GM18867 (cell line): ENCODE data around the gene TNS1.
"Not testable (repeated sequence)": the region's sequence is repeated elsewhere in the genome, so short reads cannot be mapped to it uniquely, and the experiment has no call there.

ENCODE experiments used
- ATAC-seq: cut with Tn5 transposase; IDR thresholded peaks from one replicate; pipeline ENCODE4 v1.9.1; 2021; ENCODE audit warnings: mild to moderate bottlenecking, moderate library complexity; ENCODE audit not compliant: unreplicated experiment

Gene TNS1

GRCh38 chr2:217790681-217791392 is 212.0 kb downstream of the TNS1 start:
- no peak for ATAC-seq

GRCh38 chr2:217790195-217790594 is 212.6 kb downstream of the TNS1 start:
- no peak for ATAC-seq

GRCh38 chr2:217789736-217790181 is 213.0 kb downstream of the TNS1 start:
- ATAC-seq: no peak

- ATAC-seq: peak; percentile 63
Observed at GRCh38 chr2:217789003-217789735, 213.6 kb downstream of the TNS1 start.

- no peak for ATAC-seq
Observed at GRCh38 chr2:217788669-217789002, 214.2 kb downstream of the TNS1 start.

- ATAC-seq: no peak
Observed at GRCh38 chr2:217787160-217787877, 215.5 kb downstream of the TNS1 start.

- ATAC-seq: not testable (repeated sequence)
Observed at GRCh38 chr2:217786560-217786959, 216.2 kb downstream of the TNS1 start.

GRCh38 chr2:217785544-217786045 is 217.2 kb downstream of the TNS1 start:
- peak; percentile 72 for ATAC-seq

- no peak for ATAC-seq
Observed at GRCh38 chr2:217784996-217785543, 217.7 kb downstream of the TNS1 start.

- ATAC-seq: no peak
Observed at GRCh38 chr2:217783243-217783642, 219.6 kb downstream of the TNS1 start.

GRCh38 chr2:217777906-217778305 is 224.9 kb downstream of the TNS1 start:
- ATAC-seq: no peak

- no peak for ATAC-seq
Observed at GRCh38 chr2:217776631-217777030, 226.2 kb downstream of the TNS1 start.

- no peak for ATAC-seq
Observed at GRCh38 chr2:217775920-217776503, 226.8 kb downstream of the TNS1 start.

- no peak for ATAC-seq
Observed at GRCh38 chr2:217774232-217774631, 228.6 kb downstream of the TNS1 start.

GRCh38 chr2:217773539-217773938 is 229.3 kb downstream of the TNS1 start:
- no peak for ATAC-seq

GRCh38 chr2:217766356-217766755 is 236.4 kb downstream of the TNS1 start:
- no peak for ATAC-seq

- ATAC-seq: no peak
Observed at GRCh38 chr2:217761645-217762277, 241.0 kb downstream of the TNS1 start.

GRCh38 chr2:217759991-217760390 is 242.8 kb downstream of the TNS1 start:
- ATAC-seq: no peak

- ATAC-seq: no peak
Observed at GRCh38 chr2:217757108-217757463, 245.7 kb downstream of the TNS1 start.

GRCh38 chr2:217756375-217757107 is 246.3 kb downstream of the TNS1 start:
- peak; percentile 48 for ATAC-seq
